Osteoblast (primary cell): ENCODE results near the gene KLHL29. TPM values are rescaled to one million over a fixed set of nuclear protein-coding genes. Genes with fewer than 3 reads are reported as not detected.

ENCODE experiments used
- DNase-seq: peaks from one replicate; pipeline ENCODE4 v3.0.0; 2011; ENCODE audit warnings: low spot score, mixed read lengths; ENCODE audit not compliant: insufficient read length; ENCODE audit errors: missing footprints
- H2AFZ ChIP-seq: 2 replicates; pipeline ENCODE4 v1.6.0; 2011; ENCODE audit warnings: mild to moderate bottlenecking, low read length
- H3K27ac ChIP-seq: 2 replicates; pipeline ENCODE4 v1.5.1; 2011; ENCODE audit warnings: mild to moderate bottlenecking, low read depth, low read length, moderate library complexity
- H3K27me3 ChIP-seq: 2 replicates; pipeline ENCODE4 v1.6.0; 2012; ENCODE audit warnings: mild to moderate bottlenecking, control low read depth, inconsistent platforms, low read length, moderate library complexity; ENCODE audit not compliant: insufficient read depth
- H3K36me3 ChIP-seq: 2 replicates; pipeline ENCODE4 v1.5.1; 2011; ENCODE audit warnings: mild to moderate bottlenecking, low read length, control low read depth, moderate library complexity; ENCODE audit not compliant: insufficient read depth
- H3K4me1 ChIP-seq: 2 replicates; pipeline ENCODE4 v1.5.1; 2011; ENCODE audit warnings: mild to moderate bottlenecking, low read length, control low read depth, moderate library complexity; ENCODE audit not compliant: insufficient read depth
- H3K4me2 ChIP-seq: 2 replicates; pipeline ENCODE4 v1.6.0; 2011; ENCODE audit warnings: mild to moderate bottlenecking, low read length; ENCODE audit not compliant: insufficient read depth
- H3K4me3 ChIP-seq: fragments of 200-600 bp; sonication (generic); 3 replicates; pipeline ENCODE4 v1.5.1; 2012; ENCODE audit warnings: mild to moderate bottlenecking, low read length, inconsistent platforms; ENCODE audit not compliant: insufficient read depth
- H3K79me2 ChIP-seq: 2 replicates; pipeline ENCODE4 v1.6.0; 2012; ENCODE audit warnings: mild to moderate bottlenecking, low read length, control low read depth, inconsistent platforms; ENCODE audit not compliant: insufficient read depth
- H3K9me3 ChIP-seq: 2 replicates; pipeline ENCODE4 v1.5.1; 2011; ENCODE audit warnings: low read depth, low read length, control low read depth
- H4K20me1 ChIP-seq: 2 replicates; pipeline ENCODE4 v1.6.0; 2012; ENCODE audit warnings: mild to moderate bottlenecking, low read length, control low read depth; ENCODE audit not compliant: insufficient read depth
- total RNA-seq: library from RNA; depleted of rRNA; stranded (reverse); fragments of >200 nt; gene quantifications from 2 replicates; pipeline ENCODE4 v1.2.3, GENCODE V29; 2012
- TF ChIP-seq, protein P1 (sequence below): IDR thresholded peaks from 2 replicates; pipeline ENCODE4 v1.5.1; 2011; ENCODE audit warnings: mild to moderate bottlenecking, low read depth, low read length, moderate library complexity; ENCODE audit errors: extremely low read depth

Gene KLHL29
- total RNA-seq, 1 donor: 3.3 TPM

GRCh38 chr2:23454501-23455120 lies 69.6 kb downstream of the KLHL29 start:
- Histone ChIP-seq H3K27ac (no peak overlapping the region), H3K9me3 (no peaks in the 10 kb centered on the region), H2AFZ (no peak overlapping the region), H3K36me3 (no peaks in the 10 kb centered on the region), H3K4me3 (no peak overlapping the region), H3K4me2 (no peak overlapping the region), H4K20me1 (peaks cover 2% of the 10 kb centered on the region), H3K27me3 (no peaks in the 10 kb centered on the region), H3K79me2 (no peaks in the 10 kb centered on the region), H3K4me1 (peaks cover 8% of the 10 kb centered on the region)
- no peak for DNase-seq
- TF ChIP-seq, protein P1, sequence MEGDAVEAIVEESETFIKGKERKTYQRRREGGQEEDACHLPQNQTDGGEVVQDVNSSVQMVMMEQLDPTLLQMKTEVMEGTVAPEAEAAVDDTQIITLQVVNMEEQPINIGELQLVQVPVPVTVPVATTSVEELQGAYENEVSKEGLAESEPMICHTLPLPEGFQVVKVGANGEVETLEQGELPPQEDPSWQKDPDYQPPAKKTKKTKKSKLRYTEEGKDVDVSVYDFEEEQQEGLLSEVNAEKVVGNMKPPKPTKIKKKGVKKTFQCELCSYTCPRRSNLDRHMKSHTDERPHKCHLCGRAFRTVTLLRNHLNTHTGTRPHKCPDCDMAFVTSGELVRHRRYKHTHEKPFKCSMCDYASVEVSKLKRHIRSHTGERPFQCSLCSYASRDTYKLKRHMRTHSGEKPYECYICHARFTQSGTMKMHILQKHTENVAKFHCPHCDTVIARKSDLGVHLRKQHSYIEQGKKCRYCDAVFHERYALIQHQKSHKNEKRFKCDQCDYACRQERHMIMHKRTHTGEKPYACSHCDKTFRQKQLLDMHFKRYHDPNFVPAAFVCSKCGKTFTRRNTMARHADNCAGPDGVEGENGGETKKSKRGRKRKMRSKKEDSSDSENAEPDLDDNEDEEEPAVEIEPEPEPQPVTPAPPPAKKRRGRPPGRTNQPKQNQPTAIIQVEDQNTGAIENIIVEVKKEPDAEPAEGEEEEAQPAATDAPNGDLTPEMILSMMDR: no peak

GRCh38 chr2:23456396-23456795 lies 71.4 kb downstream of the KLHL29 start:
- no peak for DNase-seq
- H3K36me3 ChIP-seq: no peaks in the 10 kb centered on the region
- TF ChIP-seq, protein P1: no peak

GRCh38 chr2:23456881-23457760 lies 72.1 kb downstream of the KLHL29 start:
- Histone ChIP-seq H3K4me2 (no peak overlapping the region), H4K20me1 (peaks cover 2% of the 10 kb centered on the region), H2AFZ (no peak overlapping the region), H3K79me2 (no peaks in the 10 kb centered on the region), H3K4me1 (peaks cover 8% of the 10 kb centered on the region), H3K36me3 (no peaks in the 10 kb centered on the region), H3K4me3 (no peak overlapping the region), H3K27ac (no peak overlapping the region), H3K27me3 (no peaks in the 10 kb centered on the region), H3K9me3 (no peaks in the 10 kb centered on the region)
- TF ChIP-seq, protein P1: no peak
- no peak for DNase-seq

More at GRCh38 chr2:23456396-23456795, 71.4 kb downstream of the KLHL29 start:
- H3K4me3 ChIP-seq: no peak overlapping the region
- peaks cover 2% of the 10 kb centered on the region for H4K20me1 ChIP-seq
- H2AFZ ChIP-seq: no peak overlapping the region
- H3K27ac ChIP-seq: no peak overlapping the region
- peaks cover 8% of the 10 kb centered on the region for H3K4me1 ChIP-seq
- H3K4me2 ChIP-seq: no peak overlapping the region
- H3K79me2 ChIP-seq: no peaks in the 10 kb centered on the region
- H3K9me3 ChIP-seq: no peaks in the 10 kb centered on the region
- H3K27me3 ChIP-seq: no peaks in the 10 kb centered on the region

- Histone ChIP-seq H3K27me3 (no peaks in the 10 kb centered on the region), H3K27ac (no peak overlapping the region), H3K36me3 (no peaks in the 10 kb centered on the region), H3K4me1 (peaks cover 3% of the 10 kb centered on the region), H3K9me3 (no peaks in the 10 kb centered on the region), H4K20me1 (peaks cover 2% of the 10 kb centered on the region), H2AFZ (no peak overlapping the region), H3K4me2 (no peak overlapping the region), H3K79me2 (no peaks in the 10 kb centered on the region), H3K4me3 (no peak overlapping the region)
- DNase-seq: no peak
- TF ChIP-seq, protein P1: no peak
These were observed 73.2 kb downstream of the KLHL29 start for GRCh38 chr2:23457990-23458682.
